Pancreas (tissue), 10 donors: Measurements from ENCODE around the gene SPATA7. TPM values are rescaled to one million over a fixed set of nuclear protein-coding genes. Genes with fewer than 3 reads are reported as not detected.

Experiments
- ATAC-seq, 4 donors: fragments of 200-7000 bp; cut with Tn5 transposase; one replicate each; pipeline versions ENCODE4 v1.8.0 to v1.9.1; 2020; ENCODE audit warnings: mild to moderate bottlenecking in 4 of 4, moderate library complexity in 4 of 4
- DNase-seq, 6 donors: peaks; one replicate each; pipeline ENCODE4 v3.0.0-alpha.2; 2020
- FAIRE-seq: peaks from 2 replicates; lab custom pipeline; 2012; peaks lifted over from hg19 to GRCh38; lab: Jason Lieb, UNC
- H3K27ac ChIP-seq, 4 donors: fragments of 200-600 bp; sonication (generic); 1 replicate in 3 of 4; 2 replicates in 1 of 4; pipeline versions ENCODE4 v1.5.0 to v1.8.0; 2020
- H3K27me3 ChIP-seq, 4 donors: fragments of 200-600 bp; one replicate each; pipeline ENCODE4 v1.8.0; 2021
- H3K36me3 ChIP-seq, 3 donors: fragments of 200-600 bp; sonication (generic) in 1 of 3; one replicate each; pipeline versions ENCODE4 v1.5.0 to v1.8.0; 2020 to 2021
- H3K4me1 ChIP-seq, 3 donors: fragments of 200-600 bp; one replicate each; pipeline ENCODE4 v1.8.0; 2021
- H3K4me3 ChIP-seq, 4 donors: fragments of 200-600 bp; sonication (generic) in 2 of 4; one replicate each; pipeline versions ENCODE4 v1.5.0 to v1.8.0; 2020 to 2021
- H3K9me3 ChIP-seq, 4 donors: fragments of 200-600 bp; one replicate each; pipeline ENCODE4 v1.8.0; 2021
- CTCF ChIP-seq, 4 donors: fragments of 200-600 bp; sonication (generic) in 3 of 4; IDR thresholded peaks; one replicate each; pipeline versions ENCODE4 v1.5.0 to v1.8.0; 2021; ENCODE audit warnings: antibody characterized with exemption in 4 of 4
- WGBS, 2 donors: extraction: QIAGEN DNeasy Blood & Tissue Kit; methylation state at CpG; one replicate each; pipeline ENCODE4 v1.1.7; 2013; 5-methylcytosine and 5-hydroxymethylcytosine counted together
- intact Hi-C, 3 donors: fragments of 100-400 bp; cut with DNase I; formaldehyde crosslinking; loops; one replicate each; pipeline versions ENCODE4 v1.11.1 to v1.14.2; 2022
- polyA plus RNA-seq, 2 donors: library from polyadenylated mRNA; stranded (reverse); fragments of 200-250 nt; gene quantifications; one replicate each; pipeline ENCODE4 v1.2.3, GENCODE V29; 2013
- total RNA-seq, 6 donors: library from RNA; stranded (reverse); fragmentation: NEBNext Ultra II Directional in 4 of 6; extraction: Animal tissue kit (Norgen Biotek cat#: 25700) in 4 of 6; gene quantifications; one replicate each; pipeline versions ENCODE4 v1.2.1 to v1.2.4, GENCODE V29; 2021 to 2023
- donor health status: healthy with polysubstance abuse.
- donor health status: DM: no; HTN: no; CAD: no; lungs with moderate emphysema.
- donor health status: DM: no; HTN: no; CAD: no.
- donor health status: control.
- donor health status: control.
- donor health status: Bipolar disorder and iron deficiency.
- donor health status: DM: yes; HTN: yes; CAD: no.
- donor health status: DM: no; HTN: no; CAD: no.
- donor health status: DM: no; HTN: no; CAD: no.
- donor health status: DM: yes; HTN: yes; CAD: no.

The SPATA7 gene
- total and polyA plus RNA-seq, 8 donors: 5.4 to 16.8 (median 8.0) TPM

- FAIRE-seq (no peak), ATAC-seq (no peak), DNase-seq (no peak)
- no peak overlapping the region for H3K4me3 ChIP-seq
- intact Hi-C loops: no loop called here
- H3K4me1 ChIP-seq: no peaks in the 10 kb centered on the region
- H3K36me3 ChIP-seq: no peaks in the 10 kb centered on the region
- no peaks in the 10 kb centered on the region for H3K9me3 ChIP-seq
- no peak overlapping the region for H3K27ac ChIP-seq
- TF ChIP-seq CTCF (IDR thresholded peaks at IDR 0.05): no peak
- no peaks in the 10 kb centered on the region for H3K27me3 ChIP-seq
- 50 to 54% methylated on average over 3 of the region's 3 CpGs for WGBS, 2 donors
These were observed 36.9 kb upstream of the SPATA7 start for GRCh38 chr14:88348546-88348945.

GRCh38 chr14:88351966-88352691 lies 33.3 kb upstream of the SPATA7 start:
- H3K36me3 ChIP-seq: no peaks in the 10 kb centered on the region
- no peak overlapping the region for H3K27ac ChIP-seq
- no peaks in the 10 kb centered on the region for H3K9me3 ChIP-seq
- no peaks in the 10 kb centered on the region for H3K4me1 ChIP-seq
- TF ChIP-seq CTCF (IDR thresholded peaks at IDR 0.05): no peak
- WGBS, 2 donors: 60 to 69% methylated on average over 4 of the region's 4 CpGs
- no peak for DNase-seq
- FAIRE-seq: no peak
- H3K4me3 ChIP-seq: no peak overlapping the region
- intact Hi-C loops: no loop called here
- no peaks in the 10 kb centered on the region for H3K27me3 ChIP-seq
- ATAC-seq: peak in 2 of 4 donors; percentile 73 to 77

- H3K27ac ChIP-seq: no peak overlapping the region
- no peaks in the 10 kb centered on the region for H3K36me3 ChIP-seq
- intact Hi-C loops: no loop called here
- H3K9me3 ChIP-seq: no peaks in the 10 kb centered on the region
- 60 to 62% methylated on average over 3 of the region's 3 CpGs for WGBS, 2 donors
- FAIRE-seq (no peak), DNase-seq (no peak), ATAC-seq (peak in 2 of 4 donors; percentile 64 to 77)
- no peaks in the 10 kb centered on the region for H3K27me3 ChIP-seq
- no peak for TF ChIP-seq CTCF (IDR thresholded peaks at IDR 0.05)
- H3K4me3 ChIP-seq: no peak overlapping the region
- no peaks in the 10 kb centered on the region for H3K4me1 ChIP-seq
These were observed 32.8 kb upstream of the SPATA7 start for GRCh38 chr14:88352698-88353097.

GRCh38 chr14:88354358-88354757 lies 31.1 kb upstream of the SPATA7 start:
- TF ChIP-seq CTCF (IDR thresholded peaks at IDR 0.05): no peak
- no peak for DNase-seq
- H3K4me3 ChIP-seq: no peak overlapping the region
- H3K36me3 ChIP-seq: no peaks in the 10 kb centered on the region
- no peak overlapping the region for H3K27ac ChIP-seq
- WGBS, 2 donors: 67 to 74% methylated on average over 3 of the region's 3 CpGs
- no peaks in the 10 kb centered on the region for H3K4me1 ChIP-seq
- no peaks in the 10 kb centered on the region for H3K27me3 ChIP-seq
- no peaks in the 10 kb centered on the region for H3K9me3 ChIP-seq
- intact Hi-C loops: no loop called here
- ATAC-seq: no peak
- no peak for FAIRE-seq

- no peak for TF ChIP-seq CTCF (IDR thresholded peaks at IDR 0.05)
- no peak for DNase-seq
- no peak overlapping the region for H3K4me3 ChIP-seq
- H3K36me3 ChIP-seq: no peaks in the 10 kb centered on the region
- ATAC-seq: no peak
- H3K4me1 ChIP-seq: no peaks in the 10 kb centered on the region
- FAIRE-seq: no peak
- H3K27ac ChIP-seq: no peak overlapping the region
- H3K9me3 ChIP-seq: no peaks in the 10 kb centered on the region
- 51 to 57% methylated on average over 2 of the region's 2 CpGs for WGBS, 2 donors
- intact Hi-C loops: no loop called here
- no peaks in the 10 kb centered on the region for H3K27me3 ChIP-seq
These were observed 26.0 kb upstream of the SPATA7 start for GRCh38 chr14:88359500-88359899.
